ES-I3 (cell line): ENCODE data around the gene DGKD.

Source experiments
- H3K36me3 ChIP-seq: 2 replicates; pipeline ENCODE4 v1.6.1; 2013; ENCODE audit warnings: mild to moderate bottlenecking, low read length, control low read depth, moderate library complexity; ENCODE audit not compliant: insufficient read depth
- H3K4me1 ChIP-seq: 2 replicates; pipeline ENCODE4 v1.6.1; 2013; ENCODE audit warnings: mild to moderate bottlenecking, control low read depth, low read length; ENCODE audit not compliant: insufficient read depth
- H3K9ac ChIP-seq: 2 replicates; pipeline ENCODE4 v1.6.1; 2013; ENCODE audit warnings: low read depth, mild to moderate bottlenecking, low read length, moderate library complexity
- H3K9me3 ChIP-seq: 2 replicates; pipeline ENCODE4 v1.6.1; 2013; ENCODE audit warnings: mild to moderate bottlenecking, low read length, moderate library complexity; ENCODE audit not compliant: control insufficient read depth, insufficient read depth

DGKD gene

DNA sequence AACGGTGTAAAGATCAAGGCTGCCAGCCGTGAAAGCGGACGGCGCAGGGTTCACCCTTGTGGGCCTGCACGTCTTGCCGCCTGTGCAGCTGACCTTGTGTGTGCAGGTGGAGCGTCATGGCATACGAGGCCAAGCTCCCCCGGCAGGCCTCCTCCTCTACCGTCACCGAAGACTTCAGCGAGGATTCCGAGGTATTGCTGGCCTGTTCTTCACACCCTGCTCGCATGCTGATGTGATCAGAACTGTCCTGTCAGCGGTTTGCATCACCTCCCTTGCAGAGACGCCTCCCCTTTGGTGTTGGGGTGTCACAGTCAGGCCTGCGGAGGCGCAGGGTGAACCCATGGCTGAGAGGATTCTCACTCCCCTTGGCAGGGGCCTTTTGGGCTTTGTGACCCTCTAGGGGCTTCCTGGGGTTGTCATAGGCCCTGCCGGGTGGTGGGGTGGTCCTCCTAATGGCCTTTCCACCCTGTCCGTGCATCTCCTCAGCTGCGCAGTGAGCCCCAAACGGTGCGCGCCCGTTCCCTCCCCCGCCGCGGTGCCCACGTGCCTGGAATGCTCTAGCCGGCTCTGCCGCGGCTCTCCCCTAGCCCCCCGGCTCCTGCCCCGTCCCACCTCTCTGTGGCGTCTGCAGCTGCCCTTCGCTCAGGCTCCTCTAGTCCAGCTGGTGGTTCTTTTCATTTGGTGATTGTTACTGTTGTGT lies 92.5 kb downstream of the DGKD start:
- H3K9ac ChIP-seq = no peak overlapping the region
- 0 out of 2 replicates have a peak, but pooled peaks cover 3% of the 10 kb centered on the region for H3K4me1 ChIP-seq
- H3K36me3 ChIP-seq = no peaks in the 10 kb centered on the region; the same call in none of the 2 replicates
- H3K9me3 ChIP-seq = no peaks in the 10 kb centered on the region

DNA sequence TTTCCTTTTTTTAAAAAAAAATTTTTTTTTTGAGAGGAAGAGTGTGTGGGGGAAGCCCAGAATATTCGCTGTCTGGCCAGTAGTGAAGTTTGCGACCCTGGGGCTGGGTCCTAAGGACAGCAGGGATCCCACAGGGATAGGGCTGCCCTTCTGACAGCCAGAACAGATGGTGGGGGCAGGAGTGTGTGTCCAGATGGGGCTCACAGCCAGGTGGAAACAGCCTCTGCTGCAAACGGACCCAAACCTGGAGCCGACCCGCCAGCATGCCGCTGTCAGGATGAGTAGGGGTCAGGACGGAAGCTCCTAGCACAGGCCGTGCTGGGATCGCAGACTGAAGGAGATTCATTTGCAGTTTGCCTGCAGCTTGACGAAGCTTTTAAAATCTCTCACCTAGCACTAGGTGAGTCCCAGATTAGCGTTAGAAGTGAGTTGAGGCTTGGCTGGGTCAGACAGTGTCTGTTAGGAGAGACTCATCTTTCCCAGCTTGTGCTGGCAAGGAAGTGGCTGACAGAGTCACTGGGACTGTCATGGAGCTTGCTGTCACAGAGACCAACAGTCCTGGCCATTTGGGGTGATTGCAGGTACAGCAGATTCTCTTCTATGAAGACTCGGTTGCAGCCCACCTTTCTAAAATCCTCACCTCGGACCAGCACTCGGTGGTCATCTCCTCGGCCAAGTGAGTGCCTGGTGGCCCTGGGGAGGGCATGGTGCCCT lies 93.4 kb downstream of the DGKD start:
- Histone ChIP-seq H3K4me1 (0 out of 2 replicates have a peak, but pooled peaks cover 3% of the 10 kb centered on the region), H3K9ac (no peak overlapping the region), H3K9me3 (no peaks in the 10 kb centered on the region), H3K36me3 (peaks cover 3% of the 10 kb centered on the region)

DNA sequence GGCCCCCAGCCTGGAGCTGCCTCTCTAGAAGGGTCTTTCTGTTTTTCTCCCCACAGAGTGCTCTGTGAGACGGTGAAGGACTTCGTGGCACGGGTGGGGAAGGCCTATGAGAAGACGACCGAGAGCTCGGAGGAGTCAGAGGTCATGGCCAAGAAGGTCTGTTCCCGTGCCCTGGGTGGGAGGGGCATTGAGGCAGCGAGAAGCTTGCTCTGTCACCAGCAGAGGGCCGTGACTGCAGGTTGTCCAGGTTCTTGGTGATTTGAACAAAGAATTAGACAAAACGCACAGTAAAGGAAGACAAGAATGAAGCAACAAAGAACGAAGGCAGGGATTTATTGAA lies 93.9 kb downstream of the DGKD start:
- H3K36me3 ChIP-seq = peaks cover 3% of the 10 kb centered on the region
- H3K4me1 ChIP-seq = 0 out of 2 replicates have a peak, but pooled peaks cover 3% of the 10 kb centered on the region
- no peaks in the 10 kb centered on the region for H3K9me3 ChIP-seq
- no peak overlapping the region for H3K9ac ChIP-seq

DNA sequence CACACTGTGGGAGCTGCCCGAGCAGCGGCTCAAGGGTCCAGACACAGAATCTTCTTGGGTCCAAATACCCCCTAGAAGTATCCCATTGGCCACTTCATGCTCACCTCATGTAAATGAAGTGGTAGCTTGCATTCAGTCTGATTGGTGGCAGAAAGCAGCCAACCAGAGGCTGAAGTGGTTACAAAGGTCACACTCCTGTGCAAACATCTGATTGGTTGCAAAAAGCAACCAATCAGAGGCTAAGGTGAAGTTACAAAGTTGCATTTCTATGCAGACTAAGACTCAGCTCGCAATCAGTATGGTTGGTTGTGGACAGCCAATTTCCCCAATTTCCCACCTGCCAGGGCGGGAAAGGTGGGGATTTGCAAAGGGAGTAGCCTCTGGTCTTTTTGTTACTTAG lies 94.3 kb downstream of the DGKD start:
- Histone ChIP-seq H3K36me3 (peaks cover 3% of the 10 kb centered on the region), H3K9ac (no peak overlapping the region; the same call in 1 of the 2 replicates), H3K4me1 (0 out of 2 replicates have a peak, but pooled peaks cover 3% of the 10 kb centered on the region), H3K9me3 (no peaks in the 10 kb centered on the region)

DNA sequence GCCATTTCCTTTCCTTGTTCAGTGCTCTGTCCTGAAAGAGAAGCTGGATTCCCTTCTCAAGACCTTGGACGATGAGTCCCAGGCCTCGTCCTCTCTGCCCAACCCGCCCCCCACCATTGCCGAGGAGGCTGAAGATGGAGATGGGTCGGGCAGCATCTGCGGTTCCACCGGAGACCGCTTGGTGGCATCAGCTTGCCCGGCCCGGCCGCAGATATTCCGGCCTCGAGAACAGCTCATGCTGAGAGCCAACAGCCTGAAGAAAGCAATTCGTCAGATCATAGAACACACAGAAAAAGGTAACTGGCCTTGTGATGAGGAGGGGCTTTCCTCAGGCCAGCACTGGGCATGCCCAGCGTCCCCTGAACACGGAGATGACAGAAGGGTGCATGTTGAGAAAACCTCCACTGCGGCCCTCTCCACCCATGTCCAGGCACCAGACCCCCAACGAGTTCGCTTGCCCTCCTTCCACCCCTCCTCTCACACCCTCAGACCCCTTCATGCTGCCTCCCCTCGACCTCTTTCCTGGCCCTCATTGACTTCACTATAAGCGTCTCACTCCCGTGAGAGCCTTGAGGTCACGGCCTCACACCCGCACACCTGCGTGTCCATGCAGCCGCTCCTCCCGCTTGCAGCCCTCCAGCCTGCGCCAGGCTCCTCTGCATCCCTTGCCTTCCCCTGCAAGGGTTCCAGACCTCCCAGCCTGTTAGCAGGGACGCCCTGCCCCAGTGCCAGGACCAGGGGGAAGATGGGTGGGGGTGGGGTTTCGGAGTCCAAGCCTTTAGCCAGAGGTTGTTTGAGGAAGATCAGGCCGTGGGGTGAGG lies 95.0 kb downstream of the DGKD start:
- Histone ChIP-seq H3K4me1 (0 out of 2 replicates have a peak, but pooled peaks cover 3% of the 10 kb centered on the region), H3K9ac (no peak overlapping the region; the same call in 1 of the 2 replicates), H3K9me3 (no peaks in the 10 kb centered on the region), H3K36me3 (peaks cover 5% of the 10 kb centered on the region)

DNA sequence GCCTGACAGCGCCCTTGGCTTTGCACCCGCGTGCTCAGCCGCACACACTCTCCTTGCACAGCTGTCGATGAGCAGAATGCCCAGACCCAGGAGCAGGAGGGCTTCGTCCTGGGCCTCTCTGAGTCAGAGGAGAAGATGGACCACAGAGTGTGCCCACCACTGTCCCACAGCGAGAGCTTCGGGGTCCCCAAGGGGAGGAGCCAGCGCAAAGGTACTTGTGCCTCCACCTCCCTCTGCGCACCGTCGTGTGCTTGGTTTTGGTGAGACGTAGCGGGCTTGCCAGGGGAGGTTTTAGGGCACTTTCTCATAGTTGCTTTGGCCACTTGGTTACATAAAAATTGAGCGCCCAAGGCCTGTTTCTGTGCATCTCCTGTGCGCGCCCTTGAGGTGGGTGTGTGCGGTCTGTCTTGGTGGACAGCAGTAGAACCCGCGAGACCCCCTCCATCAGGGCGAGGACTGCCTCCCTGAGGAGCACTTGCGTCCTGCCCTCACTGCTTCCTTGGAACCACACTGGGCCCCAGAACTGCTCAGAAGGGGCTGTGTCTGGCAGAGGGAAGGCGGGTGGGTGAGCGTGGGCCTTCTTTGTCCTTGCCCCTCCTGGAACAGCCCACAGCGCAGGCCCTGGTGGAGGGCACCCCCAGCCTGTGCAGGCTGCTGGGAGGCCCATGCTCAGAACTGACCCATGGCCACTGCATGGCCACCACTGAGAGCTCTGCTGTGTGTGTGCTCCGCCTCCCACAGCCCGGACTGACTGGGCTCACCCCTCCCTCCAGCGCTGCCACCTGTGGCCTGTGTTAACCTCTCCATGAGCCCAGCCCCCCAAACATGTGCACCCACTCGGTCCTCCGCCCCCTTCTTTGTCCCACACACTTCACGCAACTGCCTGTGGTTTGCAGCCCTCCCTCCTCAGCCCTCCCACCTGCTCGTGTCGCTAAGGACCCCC lies 95.9 kb downstream of the DGKD start:
- H3K9me3 ChIP-seq = no peaks in the 10 kb centered on the region
- 0 out of 2 replicates have a peak, but pooled peaks cover 3% of the 10 kb centered on the region for H3K4me1 ChIP-seq
- H3K36me3 ChIP-seq = peaks cover 5% of the 10 kb centered on the region
- H3K9ac ChIP-seq = no peak overlapping the region

DNA sequence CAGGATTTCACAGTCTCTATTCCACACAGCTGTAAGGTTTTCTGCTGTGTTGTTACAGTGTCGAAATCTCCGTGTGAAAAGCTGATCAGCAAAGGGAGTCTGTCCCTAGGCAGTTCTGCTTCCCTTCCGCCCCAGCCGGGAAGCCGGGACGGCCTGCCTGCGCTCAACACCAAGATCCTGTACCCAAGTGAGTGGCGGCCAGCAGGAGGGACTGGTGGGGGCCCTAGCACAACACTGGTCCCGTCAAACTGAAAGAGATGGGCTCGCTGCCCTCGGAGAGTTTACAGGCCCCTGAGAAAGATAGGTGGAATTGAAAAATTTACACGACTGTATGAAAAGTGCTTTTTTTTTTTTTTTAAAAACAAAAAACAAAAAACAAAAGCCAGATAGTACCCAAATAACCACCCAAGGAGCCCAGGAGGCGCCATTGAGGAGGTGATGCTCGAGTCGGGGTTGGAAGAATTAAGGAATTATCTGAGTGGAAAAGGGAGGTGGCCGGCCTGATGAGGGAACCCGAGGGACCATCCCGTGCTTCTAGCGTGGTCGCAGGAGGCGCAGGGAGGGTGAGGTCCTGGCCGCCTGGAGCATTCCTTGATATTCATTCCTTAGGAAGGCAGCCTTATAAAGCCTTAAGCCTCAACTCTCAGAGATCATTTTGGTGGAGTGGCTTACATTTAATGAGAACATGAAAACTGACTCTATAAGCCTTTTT lies 96.7 kb downstream of the DGKD start:
- H3K9me3 ChIP-seq = no peaks in the 10 kb centered on the region
- H3K36me3 ChIP-seq = peaks cover 5% of the 10 kb centered on the region
- 0 out of 2 replicates have a peak, but pooled peaks cover 3% of the 10 kb centered on the region for H3K4me1 ChIP-seq
- H3K9ac ChIP-seq = no peak overlapping the region

DNA sequence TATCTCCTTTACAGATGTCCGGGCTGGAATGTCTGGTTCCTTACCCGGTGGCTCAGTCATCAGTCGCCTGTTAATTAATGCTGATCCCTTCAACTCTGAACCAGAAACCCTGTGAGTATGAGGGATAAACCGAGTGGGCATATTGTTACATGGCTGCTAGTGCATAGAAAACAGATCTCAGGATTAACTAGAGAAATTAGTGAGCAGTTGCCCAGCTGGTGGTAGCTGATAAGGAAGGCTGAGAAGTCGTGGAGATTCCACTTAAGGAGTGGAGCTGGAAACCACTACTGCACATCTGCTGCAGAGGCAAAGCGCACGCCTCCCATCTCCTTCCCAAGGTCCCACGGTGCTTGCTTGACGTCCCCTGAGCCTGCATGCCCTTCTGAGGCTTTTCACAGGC lies 97.7 kb downstream of the DGKD start:
- no peak overlapping the region for H3K9ac ChIP-seq
- H3K36me3 ChIP-seq = peaks cover 5% of the 10 kb centered on the region
- no peaks in the 10 kb centered on the region for H3K9me3 ChIP-seq
- 0 out of 2 replicates have a peak, but pooled peaks cover 3% of the 10 kb centered on the region for H3K4me1 ChIP-seq

DNA sequence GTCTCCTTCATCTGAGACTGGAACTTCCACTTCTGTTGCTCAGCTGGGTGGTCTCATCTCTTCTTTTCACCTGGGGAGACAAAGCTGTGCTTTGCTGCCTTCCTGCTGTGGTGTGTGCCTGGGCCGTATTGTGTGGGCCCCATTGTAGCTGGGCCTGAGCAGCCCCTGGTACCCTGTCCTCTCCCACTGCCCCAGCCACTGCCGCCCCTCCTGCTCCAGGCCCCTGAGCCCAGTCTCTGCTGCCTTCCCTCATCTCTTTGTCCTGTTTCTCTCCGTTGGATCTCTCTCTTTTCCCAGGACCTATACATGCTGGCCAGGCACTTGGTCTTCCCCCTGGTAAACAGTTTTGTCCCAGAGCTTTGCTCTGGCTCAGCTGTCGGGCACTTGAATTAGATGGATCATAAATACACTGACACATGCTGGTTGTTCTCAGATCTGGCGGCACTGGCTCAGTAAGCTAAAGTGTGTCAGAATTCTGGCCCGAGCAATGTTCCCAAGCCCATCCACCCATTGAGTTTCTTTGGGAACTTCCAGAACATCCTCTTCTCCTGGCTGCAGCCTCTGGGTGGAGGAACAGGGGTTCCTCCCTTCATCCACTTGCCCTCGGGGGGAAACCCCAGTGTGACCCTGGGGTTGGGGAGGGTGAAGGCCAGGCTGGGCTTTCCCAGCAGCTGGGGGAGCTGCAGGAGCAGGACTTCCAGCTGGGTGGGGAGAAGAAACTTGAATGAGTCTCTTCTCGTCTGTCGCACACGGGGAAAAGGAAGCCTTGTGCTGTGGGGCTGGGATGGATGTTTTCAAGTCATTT lies 99.0 kb downstream of the DGKD start:
- H3K9me3 ChIP-seq = no peaks in the 10 kb centered on the region
- H3K4me1 ChIP-seq = 0 out of 2 replicates have a peak, but pooled peaks cover 3% of the 10 kb centered on the region
- H3K9ac ChIP-seq = no peak overlapping the region
- H3K36me3 ChIP-seq = peaks cover 5% of the 10 kb centered on the region

DNA sequence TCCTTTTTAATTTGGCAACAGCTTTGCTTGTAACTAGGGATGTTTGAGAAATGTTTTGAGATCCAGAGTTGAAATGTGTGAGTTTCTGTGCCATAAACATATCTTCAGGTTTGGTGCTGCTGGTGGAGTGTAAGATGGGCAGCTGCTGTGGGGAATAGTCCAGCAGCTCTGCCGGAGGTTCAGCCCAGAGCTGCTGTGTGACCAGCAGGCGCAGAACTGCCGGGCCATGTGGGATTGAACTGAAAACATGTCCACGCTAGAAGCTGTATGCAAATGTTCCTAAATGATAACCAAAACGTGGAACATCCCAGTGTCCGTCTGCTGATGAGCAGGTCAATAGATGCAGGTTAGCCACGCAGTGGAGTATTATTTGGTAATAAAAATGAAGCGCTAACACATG lies 99.6 kb downstream of the DGKD start:
- H3K36me3 ChIP-seq = peaks cover 5% of the 10 kb centered on the region
- 0 out of 2 replicates have a peak, but pooled peaks cover under 1% of the 10 kb centered on the region for H3K4me1 ChIP-seq
- no peak overlapping the region for H3K9ac ChIP-seq
- H3K9me3 ChIP-seq = no peaks in the 10 kb centered on the region

DNA sequence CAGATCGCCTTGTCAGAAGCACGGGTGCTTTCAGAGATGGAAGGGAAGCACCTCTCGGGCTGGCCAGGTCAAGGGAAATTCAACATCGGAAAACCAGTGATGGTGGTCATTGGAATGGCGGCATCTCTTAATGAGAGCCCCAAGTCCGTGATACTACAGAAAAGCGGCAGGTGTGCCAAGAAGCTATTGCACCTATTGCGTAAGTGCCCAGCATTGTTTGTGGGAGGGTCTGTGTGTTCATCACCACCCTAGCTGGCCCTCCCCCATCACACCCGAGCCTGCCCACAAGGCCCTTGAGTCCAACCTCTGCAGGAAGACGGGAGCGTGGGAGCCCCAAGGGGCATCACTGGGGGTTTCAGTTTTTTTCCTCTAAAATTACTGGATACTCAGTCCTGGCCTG lies 100.7 kb downstream of the DGKD start:
- no peaks in the 10 kb centered on the region for H3K9me3 ChIP-seq
- H3K9ac ChIP-seq = no peak overlapping the region
- peaks cover 5% of the 10 kb centered on the region for H3K36me3 ChIP-seq
- no peaks in the 10 kb centered on the region for H3K4me1 ChIP-seq

DNA sequence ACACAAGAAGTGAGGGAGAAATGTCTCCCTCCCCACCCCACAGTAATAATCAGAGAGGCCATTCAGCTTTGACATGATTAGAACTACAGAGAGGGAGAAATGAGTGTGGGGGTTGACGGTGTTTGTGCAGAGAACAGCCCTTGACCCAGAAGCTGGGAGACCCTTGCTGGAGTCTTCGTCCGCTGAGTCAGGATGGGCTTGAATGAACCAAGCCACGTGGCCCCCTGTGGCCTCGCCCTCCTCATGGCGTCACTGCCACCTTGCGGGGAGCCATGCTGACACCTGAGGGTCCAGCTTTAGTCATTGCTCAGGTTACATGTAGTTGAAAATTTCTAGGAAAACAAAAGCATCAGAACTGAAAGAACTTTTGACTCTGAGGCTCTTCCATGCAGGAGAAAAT lies 101.2 kb downstream of the DGKD start:
- no peaks in the 10 kb centered on the region for H3K4me1 ChIP-seq
- peaks cover 5% of the 10 kb centered on the region for H3K36me3 ChIP-seq
- H3K9me3 ChIP-seq = no peaks in the 10 kb centered on the region
- no peak overlapping the region for H3K9ac ChIP-seq
